Keratinocyte (primary cell): ENCODE measurements around the gene ITGB1BP2. TPM values are rescaled to one million over a fixed set of nuclear protein-coding genes. Genes with fewer than 3 reads are reported as not detected.
"Not testable (repeated sequence)": the region's sequence is repeated elsewhere in the genome, so short reads cannot be mapped to it uniquely, and the experiment has no call there.

Experiments
- DNase-seq: peaks from one replicate; pipeline ENCODE4 v3.0.0-alpha.2; 2011; ENCODE audit warnings: low read depth, missing footprints, low spot score
- FAIRE-seq: peaks from 2 replicates; lab custom pipeline; 2011; peaks lifted over from hg19 to GRCh38; lab: Jason Lieb, UNC
- H2AFZ ChIP-seq: 2 replicates; pipeline ENCODE4 v1.6.0; 2012; ENCODE audit warnings: low read length, control low read depth, inconsistent platforms; ENCODE audit not compliant: control insufficient read depth
- H3K27ac ChIP-seq: 2 replicates; pipeline ENCODE4 v1.5.1; 2011; ENCODE audit warnings: low read length; ENCODE audit not compliant: control insufficient read depth, insufficient read depth
- H3K27me3 ChIP-seq: 3 replicates; pipeline ENCODE4 v1.6.0; 2011; ENCODE audit warnings: low read length; ENCODE audit not compliant: control insufficient read depth, insufficient read depth; ENCODE audit errors: extremely low read depth
- H3K36me3 ChIP-seq, 2 experiments: 2 replicates in 1 of 2; 3 replicates in 1 of 2; pipeline ENCODE4 v1.5.1; 2011; ENCODE audit warnings: low read length in 2 of 2, mild to moderate bottlenecking in 1 of 2; ENCODE audit not compliant: control insufficient read depth in 2 of 2, insufficient read depth in 2 of 2; ENCODE audit errors: extremely low read depth in 1 of 2
- H3K4me1 ChIP-seq: 3 replicates; pipeline ENCODE4 v1.5.1; 2011; ENCODE audit warnings: low read length; ENCODE audit not compliant: control insufficient read depth, insufficient read depth; ENCODE audit errors: extremely low read depth
- H3K4me2 ChIP-seq: 3 replicates; pipeline ENCODE4 v1.6.0; 2011; ENCODE audit warnings: low read depth, low read length; ENCODE audit not compliant: control insufficient read depth, insufficient read depth; ENCODE audit errors: extremely low read depth
- H3K4me3 ChIP-seq, 3 experiments: fragments of 200-600 bp in 1 of 3; sonication (generic) in 1 of 3; 2 replicates in 2 of 3; 3 replicates in 1 of 3; pipeline ENCODE4 v1.5.1; 2011 to 2016; ENCODE audit warnings: low read length in 3 of 3, mild to moderate bottlenecking in 3 of 3, control low read depth in 2 of 3, inconsistent platforms in 1 of 3, low read depth in 1 of 3, mixed read lengths in 1 of 3, mixed run types in 1 of 3, moderate library complexity in 1 of 3; ENCODE audit not compliant: control insufficient read depth in 2 of 3, insufficient read depth in 2 of 3; ENCODE audit errors: extremely low read depth in 1 of 3
- H3K79me2 ChIP-seq: 2 replicates; pipeline ENCODE4 v1.6.0; 2012; ENCODE audit warnings: low read length; ENCODE audit not compliant: control insufficient read depth, insufficient read depth
- H3K9ac ChIP-seq: 3 replicates; pipeline ENCODE4 v1.6.0; 2011; ENCODE audit warnings: low read length; ENCODE audit not compliant: control insufficient read depth, insufficient read depth; ENCODE audit errors: extremely low read depth
- H3K9me1 ChIP-seq: 3 replicates; pipeline ENCODE4 v1.6.0; 2011; ENCODE audit warnings: low read length; ENCODE audit not compliant: control insufficient read depth, insufficient read depth; ENCODE audit errors: extremely low read depth
- H3K9me3 ChIP-seq: 2 replicates; pipeline ENCODE4 v1.5.1; 2012; ENCODE audit warnings: low read depth, low read length; ENCODE audit not compliant: control insufficient read depth
- H4K20me1 ChIP-seq: 3 replicates; pipeline ENCODE4 v1.6.0; 2011; ENCODE audit warnings: low read length; ENCODE audit not compliant: control insufficient read depth, insufficient read depth; ENCODE audit errors: extremely low read depth
- dilution Hi-C: fragments of 300-500 bp; cut with MboI; formaldehyde crosslinking; loops from one replicate; pipeline ENCODE4 v1.7.0; 2020; ENCODE audit warnings: low sequenced_read_pairs; ENCODE audit not compliant: extremely low pct_ligation_motif_present
- polyA plus RNA-seq, 5 experiments: library from polyadenylated mRNA; depleted of rRNA in 3 of 5; stranded (reverse) in 3 of 5; stranded (forward) in 1 of 5; unstranded in 1 of 5; fragments of >200 nt; gene quantifications; 1 replicate in 1 of 5; 2 replicates in 3 of 5; 3 replicates in 1 of 5; pipeline versions ENCODE4 v1.2.1 to v1.2.3, GENCODE V29; 2011 to 2012; ENCODE audit warnings: missing spikeins in 2 of 5, low read depth in 1 of 5, low replicate concordance in 1 of 5

ITGB1BP2 gene
- polyA plus RNA-seq, 1 donor (not counting 4 experiments of a cell fraction or from before 2014, with no cell fraction given): 1.0 TPM

DNA sequence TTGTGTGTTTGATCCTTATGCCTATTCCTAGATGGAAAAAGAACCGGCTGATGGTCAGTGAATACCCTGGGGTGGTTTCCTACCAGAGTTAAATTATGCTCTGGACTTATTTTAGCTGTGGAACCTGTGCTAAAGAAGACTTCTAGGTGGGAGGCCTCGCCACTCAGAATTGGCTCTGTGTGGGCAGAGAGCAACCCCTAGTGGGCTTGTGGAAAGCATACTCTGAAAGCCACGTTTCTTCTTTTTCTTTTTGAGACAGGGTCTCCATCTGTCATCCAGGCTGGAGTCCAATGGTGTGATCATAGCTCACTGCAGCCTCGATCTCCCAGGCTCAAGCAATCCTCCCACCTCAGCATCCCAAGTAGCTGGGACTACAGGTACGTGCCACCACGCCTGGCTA lies 48.3 kb downstream of the ITGB1BP2 start:
- H2AFZ ChIP-seq, H3K27me3 ChIP-seq, H3K9ac ChIP-seq, H3K4me2 ChIP-seq, H3K9me1 ChIP-seq, H3K27ac ChIP-seq, H3K4me1 ChIP-seq, H3K4me3 ChIP-seq, H3K36me3 ChIP-seq, H3K9me3 ChIP-seq, H4K20me1 ChIP-seq, H3K79me2 ChIP-seq, dilution Hi-C loops, DNase-seq, FAIRE-seq: not testable (repeated sequence)

DNA sequence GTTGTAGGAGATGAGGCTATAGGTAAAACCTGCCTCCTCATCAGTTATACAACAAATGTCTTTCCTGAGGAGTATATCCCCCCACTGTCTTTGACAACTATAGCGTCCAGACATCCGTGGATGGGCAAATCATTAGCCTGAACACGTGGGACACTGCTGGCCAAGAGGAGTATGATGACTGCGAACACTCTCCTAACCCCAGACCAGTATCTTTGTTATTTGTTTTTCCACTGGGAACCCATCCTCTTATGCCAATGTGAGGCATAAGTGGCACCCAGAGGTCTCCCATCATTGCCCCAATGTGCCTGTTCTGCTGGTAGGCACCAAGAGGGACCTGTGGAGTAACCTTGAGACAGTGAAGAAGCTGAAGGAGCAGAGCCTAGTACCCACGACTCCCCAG lies 50.9 kb downstream of the ITGB1BP2 start:
- H4K20me1 ChIP-seq, dilution Hi-C loops, H3K4me3 ChIP-seq, FAIRE-seq, H3K79me2 ChIP-seq, DNase-seq, H3K9ac ChIP-seq, H3K4me1 ChIP-seq, H2AFZ ChIP-seq, H3K27ac ChIP-seq, H3K36me3 ChIP-seq, H3K4me2 ChIP-seq, H3K27me3 ChIP-seq, H3K9me1 ChIP-seq, H3K9me3 ChIP-seq: not testable (repeated sequence)

Other genes starting within 250 kb of the ITGB1BP2 start
- gene SNX12, start 233.4 kb upstream of the ITGB1BP2 start, polyA plus RNA-seq: 78.8 to 94.0 TPM (median 83.7 TPM) in 3 replicates
- gene FOXO4, start 205.9 kb upstream of the ITGB1BP2 start, polyA plus RNA-seq: 1.5 to 3.2 TPM (median 1.6 TPM) in 3 replicates
- gene CXorf65, start 195.0 kb upstream of the ITGB1BP2 start, polyA plus RNA-seq: not detected in 3 replicates
- 0.12 to 0.42 TPM (median 0.26 TPM) in 3 replicates for gene IL2RG, start 190.2 kb upstream of the ITGB1BP2 start, polyA plus RNA-seq
- gene MED12, start 183.2 kb upstream of the ITGB1BP2 start, polyA plus RNA-seq: 4.2 to 7.1 TPM (median 4.5 TPM) in 3 replicates
- 0.05 to 0.08 TPM (median 0.07 TPM) in 3 replicates for gene NLGN3, start 156.9 kb upstream of the ITGB1BP2 start, polyA plus RNA-seq
- not detected in 3 replicates for gene GJB1, start 78.5 kb upstream of the ITGB1BP2 start, polyA plus RNA-seq
- gene ZMYM3, start 47.6 kb upstream of the ITGB1BP2 start, polyA plus RNA-seq: 7.3 to 11.6 TPM (median 7.7 TPM) in 3 replicates
- 229 to 352 TPM (median 245 TPM) in 3 replicates for gene NONO, start 18.1 kb upstream of the ITGB1BP2 start, polyA plus RNA-seq
- 12.1 to 14.6 TPM (median 13.3 TPM) in 3 replicates for gene TAF1, start 64.6 kb downstream of the ITGB1BP2 start, polyA plus RNA-seq
- gene OGT, start 231.4 kb downstream of the ITGB1BP2 start, polyA plus RNA-seq: 58.7 to 155 TPM (median 136 TPM) in 3 replicates